Measurements from ENCODE around the gene EDNRB.

The EDNRB gene

DNA sequence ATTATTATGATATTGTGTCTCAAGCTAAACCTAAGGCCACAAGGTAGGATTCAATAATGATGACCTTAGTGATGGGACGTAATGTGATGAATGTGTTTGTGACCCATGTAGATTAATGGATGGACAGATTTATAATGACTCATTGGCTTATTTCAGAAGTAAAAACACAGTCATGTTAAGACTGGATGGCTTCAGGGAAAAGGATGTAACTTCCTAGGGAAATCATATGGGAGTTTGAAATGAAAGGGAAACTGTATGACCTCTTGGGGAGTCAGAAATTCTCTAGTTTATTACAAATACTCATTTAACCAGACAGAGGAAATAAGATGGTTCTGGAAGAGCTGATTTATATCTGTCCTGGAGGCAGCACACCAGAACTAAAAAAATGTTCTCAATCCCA, 2.9 kb downstream of the EDNRB start:
- Histone ChIP-seq H2BK120ac (ENCODE audit: low read depth, low read length) (no peak overlapping the region), H3K4me1 (ENCODE audit: control insufficient read depth, insufficient read depth, low read depth, low read length) (peaks cover 14% of the 10 kb centered on the region), H4K8ac (ENCODE audit: low read length) (no peak overlapping the region), H3K36me3 (ENCODE audit: control insufficient read depth in 1 of 2, insufficient read depth in 2 of 2, low read depth in 1 of 2, low read length in 2 of 2) (peaks cover 0 to 3% of the 10 kb centered on the region in 2 experiments), H2BK12ac (ENCODE audit: low read length in 2 of 2) (no peak overlapping the region), H2BK15ac (ENCODE audit: low read depth, poor library complexity, severe bottlenecking) (no peak overlapping the region), H3K27me3 (ENCODE audit: control insufficient read depth in 1 of 2, insufficient read depth in 1 of 2, low read length in 2 of 2) (peaks cover 0 to 22% of the 10 kb centered on the region in 2 experiments), H3K23ac (ENCODE audit: low read length in 2 of 2) (no peak overlapping the region), H3K9me3 (ENCODE audit: control insufficient read depth, low read length) (no peaks in the 10 kb centered on the region), H2AFZ (ENCODE audit: low read depth, low read length) (no peak overlapping the region), H2BK5ac (ENCODE audit: low read depth, low read length, poor library complexity, severe bottlenecking) (no peak overlapping the region), H3K9ac (ENCODE audit: low read length) (peak overlapping the region; percentile 87), H3K4ac (ENCODE audit: low read depth in 1 of 2, low read length in 2 of 2) (no peak overlapping the region), H3K14ac (ENCODE audit: low read length in 2 of 2) (no peak overlapping the region), H3K27ac (ENCODE audit: low read length, poor library complexity, severe bottlenecking) (no peak overlapping the region), H2AK5ac (ENCODE audit: low read length, severe bottlenecking) (no peak overlapping the region), H3K18ac (ENCODE audit: low read depth in 1 of 2, low read length in 2 of 2) (no peak overlapping the region), H3K79me1 (replicated peaks; ENCODE audit: low read length, poor library complexity, severe bottlenecking) (no peaks in the 10 kb centered on the region), H4K91ac (ENCODE audit: low read length) (no peak overlapping the region), H3K4me2 (ENCODE audit: low read length, poor library complexity, severe bottlenecking) (no peak overlapping the region), H3K4me3 (ENCODE audit: insufficient read depth in 1 of 2, low read depth in 1 of 2, low read length in 2 of 2) (peak overlapping the region in 1 of 2 experiments; percentile 95)
- 80% methylated on average over 1 of the region's 1 CpG for WGBS
- no peak for DNase-seq

- Histone ChIP-seq H3K4ac (ENCODE audit: low read depth in 1 of 2, low read length in 2 of 2) (no peak overlapping the region), H3K18ac (ENCODE audit: low read depth in 1 of 2, low read length in 2 of 2) (no peak overlapping the region), H2AFZ (ENCODE audit: low read depth, low read length) (no peak overlapping the region), H2BK120ac (ENCODE audit: low read depth, low read length) (no peak overlapping the region), H3K14ac (ENCODE audit: low read length in 2 of 2) (no peak overlapping the region), H3K4me1 (ENCODE audit: control insufficient read depth, insufficient read depth, low read depth, low read length) (no peaks in the 10 kb centered on the region), H2AK5ac (ENCODE audit: low read length, severe bottlenecking) (no peak overlapping the region), H3K36me3 (ENCODE audit: control insufficient read depth in 1 of 2, insufficient read depth in 2 of 2, low read depth in 1 of 2, low read length in 2 of 2) (peaks cover 0 to 9% of the 10 kb centered on the region in 2 experiments), H4K91ac (ENCODE audit: low read length) (no peak overlapping the region), H3K9ac (ENCODE audit: low read length) (no peak overlapping the region), H2BK15ac (ENCODE audit: low read depth, poor library complexity, severe bottlenecking) (no peak overlapping the region), H2BK12ac (ENCODE audit: low read length in 2 of 2) (no peak overlapping the region), H3K27ac (ENCODE audit: low read length, poor library complexity, severe bottlenecking) (no peak overlapping the region), H3K9me3 (ENCODE audit: control insufficient read depth, low read length) (no peaks in the 10 kb centered on the region), H3K27me3 (ENCODE audit: control insufficient read depth in 1 of 2, insufficient read depth in 1 of 2, low read length in 2 of 2) (peaks cover 0 to 13% of the 10 kb centered on the region in 2 experiments), H3K79me1 (replicated peaks; ENCODE audit: low read length, poor library complexity, severe bottlenecking) (no peaks in the 10 kb centered on the region), H3K23ac (ENCODE audit: low read length in 2 of 2) (no peak overlapping the region), H3K4me3 (ENCODE audit: insufficient read depth in 1 of 2, low read depth in 1 of 2, low read length in 2 of 2) (peak overlapping the region in 1 of 2 experiments; percentile 95), H4K8ac (ENCODE audit: low read length) (no peak overlapping the region), H3K4me2 (ENCODE audit: low read length, poor library complexity, severe bottlenecking) (no peak overlapping the region), H2BK5ac (ENCODE audit: low read depth, low read length, poor library complexity, severe bottlenecking) (no peak overlapping the region)
- 88% methylated on average over 3 of the region's 3 CpGs for WGBS
- no peak for DNase-seq
Measured at GRCh38 chr13:77913003-77913402, 5.6 kb downstream of the EDNRB start.

GRCh38 chr13:77911751-77912150, 6.9 kb downstream of the EDNRB start:
- no peak for DNase-seq
- Histone ChIP-seq H3K27ac (ENCODE audit: low read length, poor library complexity, severe bottlenecking) (no peak overlapping the region), H3K9ac (ENCODE audit: low read length) (no peak overlapping the region), H3K79me1 (replicated peaks; ENCODE audit: low read length, poor library complexity, severe bottlenecking) (no peaks in the 10 kb centered on the region), H2AK5ac (ENCODE audit: low read length, severe bottlenecking) (no peak overlapping the region), H4K8ac (ENCODE audit: low read length) (no peak overlapping the region), H3K4me1 (ENCODE audit: control insufficient read depth, insufficient read depth, low read depth, low read length) (no peaks in the 10 kb centered on the region), H2BK5ac (ENCODE audit: low read depth, low read length, poor library complexity, severe bottlenecking) (no peak overlapping the region), H3K23ac (ENCODE audit: low read length in 2 of 2) (no peak overlapping the region), H3K18ac (ENCODE audit: low read depth in 1 of 2, low read length in 2 of 2) (no peak overlapping the region), H3K4ac (ENCODE audit: low read depth in 1 of 2, low read length in 2 of 2) (no peak overlapping the region), H2BK120ac (ENCODE audit: low read depth, low read length) (no peak overlapping the region), H3K36me3 (ENCODE audit: control insufficient read depth in 1 of 2, insufficient read depth in 2 of 2, low read depth in 1 of 2, low read length in 2 of 2) (peaks cover 0 to 9% of the 10 kb centered on the region in 2 experiments), H2BK12ac (ENCODE audit: low read length in 2 of 2) (no peak overlapping the region), H3K14ac (ENCODE audit: low read length in 2 of 2) (no peak overlapping the region), H2AFZ (ENCODE audit: low read depth, low read length) (no peak overlapping the region), H3K4me3 (ENCODE audit: insufficient read depth in 1 of 2, low read depth in 1 of 2, low read length in 2 of 2) (no peak overlapping the region), H3K9me3 (ENCODE audit: control insufficient read depth, low read length) (no peaks in the 10 kb centered on the region), H3K27me3 (ENCODE audit: control insufficient read depth in 1 of 2, insufficient read depth in 1 of 2, low read length in 2 of 2) (peaks cover 0 to under 1% of the 10 kb centered on the region in 2 experiments), H4K91ac (ENCODE audit: low read length) (no peak overlapping the region), H3K4me2 (ENCODE audit: low read length, poor library complexity, severe bottlenecking) (no peak overlapping the region), H2BK15ac (ENCODE audit: low read depth, poor library complexity, severe bottlenecking) (no peak overlapping the region)
- WGBS = 100% methylated on average over 1 of the region's 1 CpG

DNA sequence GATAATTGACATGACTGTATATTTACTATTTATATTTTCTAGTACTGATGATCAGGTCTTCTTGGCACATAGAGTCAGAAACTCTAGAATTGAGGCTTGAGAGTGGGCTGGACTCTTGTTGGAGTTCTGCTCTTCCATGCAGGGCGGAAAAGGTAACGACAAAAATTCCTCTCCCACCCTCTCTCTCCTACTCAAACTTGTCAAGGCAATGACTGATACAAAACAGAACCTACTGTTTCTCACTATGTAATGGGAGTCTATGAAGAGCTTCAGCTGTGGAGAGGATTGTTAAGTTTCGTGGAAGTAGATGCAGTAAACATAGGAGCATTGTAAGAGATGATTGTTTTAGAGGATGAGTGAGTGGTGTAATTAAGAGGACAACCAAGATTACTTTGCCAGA, 8.8 kb downstream of the EDNRB start:
- Histone ChIP-seq H2BK120ac (ENCODE audit: low read depth, low read length) (no peak overlapping the region), H3K18ac (ENCODE audit: low read depth in 1 of 2, low read length in 2 of 2) (no peak overlapping the region), H3K9ac (ENCODE audit: low read length) (no peak overlapping the region), H3K36me3 (ENCODE audit: control insufficient read depth in 1 of 2, insufficient read depth in 2 of 2, low read depth in 1 of 2, low read length in 2 of 2) (peaks cover 0 to 9% of the 10 kb centered on the region in 2 experiments), H3K4ac (ENCODE audit: low read depth in 1 of 2, low read length in 2 of 2) (no peak overlapping the region), H3K4me2 (ENCODE audit: low read length, poor library complexity, severe bottlenecking) (no peak overlapping the region), H2BK15ac (ENCODE audit: low read depth, poor library complexity, severe bottlenecking) (no peak overlapping the region), H3K23ac (ENCODE audit: low read length in 2 of 2) (no peak overlapping the region), H4K8ac (ENCODE audit: low read length) (no peak overlapping the region), H3K4me3 (ENCODE audit: insufficient read depth in 1 of 2, low read depth in 1 of 2, low read length in 2 of 2) (no peak overlapping the region), H3K9me3 (ENCODE audit: control insufficient read depth, low read length) (no peaks in the 10 kb centered on the region), H2AK5ac (ENCODE audit: low read length, severe bottlenecking) (no peak overlapping the region), H3K27ac (ENCODE audit: low read length, poor library complexity, severe bottlenecking) (no peak overlapping the region), H2AFZ (ENCODE audit: low read depth, low read length) (no peak overlapping the region), H3K14ac (ENCODE audit: low read length in 2 of 2) (no peak overlapping the region), H3K79me1 (replicated peaks; ENCODE audit: low read length, poor library complexity, severe bottlenecking) (no peaks in the 10 kb centered on the region), H3K4me1 (ENCODE audit: control insufficient read depth, insufficient read depth, low read depth, low read length) (no peaks in the 10 kb centered on the region), H3K27me3 (ENCODE audit: control insufficient read depth in 1 of 2, insufficient read depth in 1 of 2, low read length in 2 of 2) (no peaks in the 10 kb centered on the region), H2BK12ac (ENCODE audit: low read length in 2 of 2) (no peak overlapping the region), H4K91ac (ENCODE audit: low read length) (no peak overlapping the region), H2BK5ac (ENCODE audit: low read depth, low read length, poor library complexity, severe bottlenecking) (no peak overlapping the region)
- no peak for DNase-seq
- 26% methylated on average over 1 of the region's 3 CpGs for WGBS

Measured in mesenchymal stem cell (in vitro differentiated cells and primary cell).